ENCODE results near the gene DNAJC1. TPM values are rescaled to one million over a fixed set of nuclear protein-coding genes. Genes with fewer than 3 reads are reported as not detected.
A peak's percentile ranks its signal among the peaks of the same experiment; 100 is the strongest.

DNAJC1 gene, protein sequence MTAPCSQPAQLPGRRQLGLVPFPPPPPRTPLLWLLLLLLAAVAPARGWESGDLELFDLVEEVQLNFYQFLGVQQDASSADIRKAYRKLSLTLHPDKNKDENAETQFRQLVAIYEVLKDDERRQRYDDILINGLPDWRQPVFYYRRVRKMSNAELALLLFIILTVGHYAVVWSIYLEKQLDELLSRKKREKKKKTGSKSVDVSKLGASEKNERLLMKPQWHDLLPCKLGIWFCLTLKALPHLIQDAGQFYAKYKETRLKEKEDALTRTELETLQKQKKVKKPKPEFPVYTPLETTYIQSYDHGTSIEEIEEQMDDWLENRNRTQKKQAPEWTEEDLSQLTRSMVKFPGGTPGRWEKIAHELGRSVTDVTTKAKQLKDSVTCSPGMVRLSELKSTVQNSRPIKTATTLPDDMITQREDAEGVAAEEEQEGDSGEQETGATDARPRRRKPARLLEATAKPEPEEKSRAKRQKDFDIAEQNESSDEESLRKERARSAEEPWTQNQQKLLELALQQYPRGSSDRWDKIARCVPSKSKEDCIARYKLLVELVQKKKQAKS
- 12.0 TPM for total RNA-seq
- long read RNA-seq, transcript DNAJC1-202 (12 exons, 2,106 nt): major isoform, 26 of 32 reads
- long read RNA-seq, partial matches to known transcripts: 2 of 32 reads
- long read RNA-seq, other reads (novel, unspliced or antisense): 4 of 32 reads

GRCh38 chr10:22003177-22003963, at the start of gene DNAJC1:
Gene DNAJC1, minus strand, starts transcription at chr10:22003730. Its CDS starts 296 bp downstream, at chr10:22003434.
- DNase-seq: peak; percentile 99
- H3K4me3 ChIP-seq: peak within 1 kb of the TSS; percentile 90
- peak within 1 kb of the TSS; percentile 97 for H3K27ac ChIP-seq (replicated peaks)
- H3K4me1 ChIP-seq: peaks cover 34% of the 10 kb centered on the region
- intact Hi-C loops (cut with micrococcal nuclease): loop anchor here (10.0 kb wide), 2 partner anchors 221 to 311 kb away; partner anchors contain the start of gene COMMD3
- peaks cover 7% of the 10 kb centered on the region for H3K9me3 ChIP-seq (replicated peaks)
- no peaks in the 10 kb centered on the region for H3K27me3 ChIP-seq (ENCODE audit: low read depth)
- peak; percentile 34 for TF ChIP-seq CTCF (IDR thresholded peaks at IDR 0.05; ENCODE audit: borderline replicate concordance)
- H3K36me3 ChIP-seq: no peaks in the 10 kb centered on the region

GRCh38 chr10:22053048-22053447, 49.5 kb upstream of the DNAJC1 start:
- Histone ChIP-seq H3K4me3 (no peak overlapping the region), H3K27ac (replicated peaks) (no peak overlapping the region), H3K36me3 (no peaks in the 10 kb centered on the region), H3K27me3 (ENCODE audit: low read depth) (no peaks in the 10 kb centered on the region), H3K4me1 (no peaks in the 10 kb centered on the region), H3K9me3 (replicated peaks) (no peaks in the 10 kb centered on the region)
- intact Hi-C loops (cut with micrococcal nuclease): no loop called here
- no peak for DNase-seq
- TF ChIP-seq CTCF (IDR thresholded peaks at IDR 0.05; ENCODE audit: borderline replicate concordance): no peak

- no peaks in the 10 kb centered on the region for H3K27me3 ChIP-seq (ENCODE audit: low read depth)
- H3K27ac ChIP-seq (replicated peaks): no peak overlapping the region
- H3K36me3 ChIP-seq: no peaks in the 10 kb centered on the region
- H3K4me1 ChIP-seq: no peaks in the 10 kb centered on the region
- DNase-seq: no peak
- intact Hi-C loops (cut with micrococcal nuclease): no loop called here
- H3K4me3 ChIP-seq: no peak overlapping the region
- TF ChIP-seq CTCF (IDR thresholded peaks at IDR 0.05; ENCODE audit: borderline replicate concordance): no peak
- H3K9me3 ChIP-seq (replicated peaks): no peaks in the 10 kb centered on the region
Observed at GRCh38 chr10:22049635-22050034, 46.1 kb upstream of the DNAJC1 start.

GRCh38 chr10:22047812-22048211, 44.3 kb upstream of the DNAJC1 start:
- H3K27ac ChIP-seq (replicated peaks): no peak overlapping the region
- H3K4me3 ChIP-seq: no peak overlapping the region
- DNase-seq: no peak
- intact Hi-C loops (cut with micrococcal nuclease): no loop called here
- no peaks in the 10 kb centered on the region for H3K9me3 ChIP-seq (replicated peaks)
- TF ChIP-seq CTCF (IDR thresholded peaks at IDR 0.05; ENCODE audit: borderline replicate concordance): no peak
- H3K27me3 ChIP-seq (ENCODE audit: low read depth): no peaks in the 10 kb centered on the region
- no peaks in the 10 kb centered on the region for H3K36me3 ChIP-seq
- H3K4me1 ChIP-seq: peaks cover 5% of the 10 kb centered on the region

GRCh38 chr10:22043327-22043633, 39.8 kb upstream of the DNAJC1 start:
- peaks cover 11% of the 10 kb centered on the region for H3K4me1 ChIP-seq
- no peaks in the 10 kb centered on the region for H3K9me3 ChIP-seq (replicated peaks)
- H3K27me3 ChIP-seq (ENCODE audit: low read depth): no peaks in the 10 kb centered on the region
- no peak for DNase-seq
- no peak overlapping the region for H3K27ac ChIP-seq (replicated peaks)
- H3K4me3 ChIP-seq: no peak overlapping the region
- no peaks in the 10 kb centered on the region for H3K36me3 ChIP-seq
- intact Hi-C loops (cut with micrococcal nuclease): no loop called here
- no peak for TF ChIP-seq CTCF (IDR thresholded peaks at IDR 0.05; ENCODE audit: borderline replicate concordance)
